D721Med (cell line): ENCODE data around the gene USP46.

ENCODE experiments used
- DNase-seq: peaks from one replicate; pipeline ENCODE4 v3.0.0; 2011; ENCODE audit warnings: low spot score; ENCODE audit not compliant: insufficient read length
- FAIRE-seq: peaks from 2 replicates; lab custom pipeline; 2011; peaks lifted over from hg19 to GRCh38; lab: Jason Lieb, UNC
- CTCF ChIP-seq: IDR thresholded peaks from 2 replicates; pipeline ENCODE4 v1.5.1; 2012; ENCODE audit warnings: mild to moderate bottlenecking, control low read depth; ENCODE audit not compliant: insufficient read depth; ENCODE audit errors: missing control alignments

Gene USP46

GRCh38 chr4:52551487-52551886, 107.6 kb downstream of the USP46 start:
- no peak for DNase-seq
- no peak for TF ChIP-seq CTCF
- no peak for FAIRE-seq

GRCh38 chr4:52550186-52550585, 108.9 kb downstream of the USP46 start:
- FAIRE-seq (no peak), DNase-seq (no peak)
- no peak for TF ChIP-seq CTCF

GRCh38 chr4:52548818-52549570, 110.1 kb downstream of the USP46 start:
- FAIRE-seq: no peak

GRCh38 chr4:52546449-52546848, 112.7 kb downstream of the USP46 start:
- TF ChIP-seq CTCF: no peak
- FAIRE-seq (no peak), DNase-seq (no peak)

More at GRCh38 chr4:52548818-52549570, 110.1 kb downstream of the USP46 start:
- no peak for TF ChIP-seq CTCF
- no peak for DNase-seq

- DNase-seq (peak; percentile 19), FAIRE-seq (no peak)
- peak; percentile 98 for TF ChIP-seq CTCF
These were observed 113.7 kb downstream of the USP46 start for GRCh38 chr4:52545099-52546069.
